BJ (cell line): ENCODE data around the gene S100A3. TPM values are rescaled to one million over a fixed set of nuclear protein-coding genes. Genes with fewer than 3 reads are reported as not detected.

Source experiments
- CTCF ChIA-PET: fragments of 350-600 bp; formaldehyde crosslinking; extraction: SDS; loops from one replicate; lab custom pipeline; 2021; ENCODE audit warnings: antibody characterized with exemption, inconsistent platforms; lab: Yijun Ruan, JAX
- POLR2A ChIA-PET: fragments of 300-600 bp; sonication (Branson Sonifier 250); formaldehyde crosslinking; extraction: SDS; loops from one replicate; lab custom pipeline; 2021; ENCODE audit warnings: antibody characterized with exemption; lab: Charles Lee
- DNase-seq: peaks from one replicate; pipeline ENCODE4 v3.0.0-alpha.2; 2011; ENCODE audit warnings: low read depth
- H3K27me3 ChIP-seq: 2 replicates; pipeline ENCODE4 v1.6.0; 2011; ENCODE audit warnings: low read length; ENCODE audit not compliant: control insufficient read depth, insufficient read depth
- H3K36me3 ChIP-seq: 2 replicates; pipeline ENCODE4 v1.5.1; 2011; ENCODE audit warnings: low read length; ENCODE audit not compliant: control insufficient read depth, insufficient read depth
- H3K4me3 ChIP-seq: 2 replicates; pipeline ENCODE4 v1.5.1; 2011; ENCODE audit warnings: low read depth, mild to moderate bottlenecking, control low read depth, low read length
- polyA plus RNA-seq: library from polyadenylated mRNA; depleted of rRNA; stranded (reverse); fragments of >200 nt; gene quantifications from 2 replicates; pipeline ENCODE4 v1.2.3, GENCODE V29; 2011
- TF ChIP-seq, protein P1 (sequence below): IDR thresholded peaks from 2 replicates; pipeline ENCODE4 v1.5.1; 2011; ENCODE audit warnings: low read depth, mild to moderate bottlenecking, control low read depth, inconsistent platforms, low read length, moderate library complexity; ENCODE audit not compliant: insufficient read depth

S100A3 gene
- polyA plus RNA-seq, 1 experiment, result 9.5 TPM

DNA sequence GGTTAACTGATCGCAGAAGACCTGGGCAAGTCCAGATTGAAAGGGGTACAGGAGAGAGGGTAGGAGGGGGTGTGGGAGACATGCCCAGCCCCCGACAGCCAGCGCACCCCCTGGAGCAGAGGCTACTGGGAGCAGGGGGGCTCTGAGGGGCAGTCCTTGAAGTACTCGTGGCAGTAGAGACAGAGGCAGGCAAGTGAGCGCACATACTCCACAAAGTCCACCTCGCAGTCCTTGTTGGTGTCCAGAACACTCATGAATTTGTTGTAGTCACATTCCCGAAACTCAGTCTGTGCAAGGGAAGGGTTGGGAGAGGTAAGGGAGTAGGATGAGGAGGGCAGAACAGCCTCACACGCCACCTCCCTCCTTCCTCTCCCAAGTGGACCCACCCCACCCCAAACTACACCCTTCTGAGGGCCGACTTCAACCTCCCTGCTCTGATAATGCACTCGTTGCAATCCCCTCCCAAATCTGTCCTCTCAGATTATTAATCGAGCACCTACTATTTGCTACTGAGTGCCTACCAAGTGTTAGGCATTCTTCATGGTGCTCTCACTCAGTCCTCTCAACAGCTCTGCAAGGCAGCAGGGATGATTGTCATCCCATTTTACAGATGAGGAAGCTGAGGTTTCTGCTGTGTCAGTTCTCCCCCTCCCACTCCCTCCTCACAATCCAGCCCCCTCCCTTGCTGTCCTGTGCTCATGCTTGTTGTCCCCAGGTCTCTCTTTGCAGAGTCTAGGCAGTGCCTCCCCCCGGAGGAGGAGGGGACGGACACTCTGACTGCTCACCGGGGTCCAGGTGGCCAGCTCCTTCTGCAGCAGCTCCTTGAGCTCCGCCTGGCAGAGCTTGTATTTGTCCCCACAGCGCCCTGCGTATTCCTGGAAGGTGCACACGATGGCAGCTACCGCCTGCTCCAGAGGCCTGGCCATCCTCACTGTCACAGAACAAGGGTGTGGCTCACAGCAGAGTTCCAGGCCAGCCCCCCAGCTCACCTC, 1.2 kb downstream of the S100A3 start:
- TF ChIP-seq, protein P1, sequence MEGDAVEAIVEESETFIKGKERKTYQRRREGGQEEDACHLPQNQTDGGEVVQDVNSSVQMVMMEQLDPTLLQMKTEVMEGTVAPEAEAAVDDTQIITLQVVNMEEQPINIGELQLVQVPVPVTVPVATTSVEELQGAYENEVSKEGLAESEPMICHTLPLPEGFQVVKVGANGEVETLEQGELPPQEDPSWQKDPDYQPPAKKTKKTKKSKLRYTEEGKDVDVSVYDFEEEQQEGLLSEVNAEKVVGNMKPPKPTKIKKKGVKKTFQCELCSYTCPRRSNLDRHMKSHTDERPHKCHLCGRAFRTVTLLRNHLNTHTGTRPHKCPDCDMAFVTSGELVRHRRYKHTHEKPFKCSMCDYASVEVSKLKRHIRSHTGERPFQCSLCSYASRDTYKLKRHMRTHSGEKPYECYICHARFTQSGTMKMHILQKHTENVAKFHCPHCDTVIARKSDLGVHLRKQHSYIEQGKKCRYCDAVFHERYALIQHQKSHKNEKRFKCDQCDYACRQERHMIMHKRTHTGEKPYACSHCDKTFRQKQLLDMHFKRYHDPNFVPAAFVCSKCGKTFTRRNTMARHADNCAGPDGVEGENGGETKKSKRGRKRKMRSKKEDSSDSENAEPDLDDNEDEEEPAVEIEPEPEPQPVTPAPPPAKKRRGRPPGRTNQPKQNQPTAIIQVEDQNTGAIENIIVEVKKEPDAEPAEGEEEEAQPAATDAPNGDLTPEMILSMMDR, result no peak
- ChIA-PET POLR2A (no interaction called here), CTCF (interaction anchor here (1.0 to 5.2 kb wide), 4 partner anchors 14 to 24 kb away, joined by 3 to 39 read pairs (median 4); partner anchors contain the start of gene S100A6)
- Histone ChIP-seq H3K36me3 (no peaks in the 10 kb centered on the region), H3K27me3 (no peaks in the 10 kb centered on the region), H3K4me3 (no peak overlapping the region)
- DNase-seq, result no peak

DNA sequence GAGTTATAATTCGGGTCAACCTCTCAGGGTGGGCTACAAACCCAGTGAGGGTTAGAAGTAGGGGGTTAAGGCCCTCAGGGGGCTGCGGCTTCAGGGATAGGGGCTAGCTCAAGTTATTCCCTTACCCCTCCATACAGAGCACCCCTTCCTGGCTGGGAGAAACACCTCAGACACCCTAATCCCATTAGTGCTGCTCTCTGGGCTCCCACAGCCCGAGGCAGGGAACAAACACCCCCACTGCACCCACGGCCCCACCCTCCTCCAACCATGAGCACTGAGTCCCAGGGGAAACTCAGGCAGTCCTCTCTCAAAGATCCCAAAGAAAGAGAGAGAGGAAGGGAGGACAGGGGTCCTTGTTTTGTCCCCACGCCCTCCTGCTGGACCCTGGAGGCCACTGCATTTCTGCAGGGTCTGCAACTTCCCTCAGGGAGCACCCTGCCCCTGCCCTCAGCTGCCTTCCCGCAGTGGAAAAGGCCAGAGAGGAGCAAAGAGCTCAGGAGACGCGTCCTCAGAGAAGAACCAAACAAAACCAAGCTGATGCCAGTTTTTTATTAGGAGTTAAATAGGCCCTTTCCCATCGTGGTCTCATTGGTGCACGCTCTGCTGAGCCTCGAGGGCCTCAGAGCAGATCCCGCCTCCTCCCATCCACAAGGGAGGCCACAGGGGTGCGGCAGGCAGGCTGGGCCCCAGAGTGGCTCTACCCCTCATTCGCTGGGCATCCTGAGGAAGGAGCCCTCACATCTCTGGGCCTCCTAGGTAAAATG, 2.1 kb downstream of the S100A3 start:
- CTCF ChIA-PET, result interaction anchor here (0.6 to 1.1 kb wide), 4 partner anchors 14 to 40 kb away, joined by 3 to 6 read pairs (median 3); no protein-coding TSS in a partner anchor
- TF ChIP-seq, protein P1, result 0 out of 2 replicates have a peak, but pooled peaks have one; percentile 7

DNA sequence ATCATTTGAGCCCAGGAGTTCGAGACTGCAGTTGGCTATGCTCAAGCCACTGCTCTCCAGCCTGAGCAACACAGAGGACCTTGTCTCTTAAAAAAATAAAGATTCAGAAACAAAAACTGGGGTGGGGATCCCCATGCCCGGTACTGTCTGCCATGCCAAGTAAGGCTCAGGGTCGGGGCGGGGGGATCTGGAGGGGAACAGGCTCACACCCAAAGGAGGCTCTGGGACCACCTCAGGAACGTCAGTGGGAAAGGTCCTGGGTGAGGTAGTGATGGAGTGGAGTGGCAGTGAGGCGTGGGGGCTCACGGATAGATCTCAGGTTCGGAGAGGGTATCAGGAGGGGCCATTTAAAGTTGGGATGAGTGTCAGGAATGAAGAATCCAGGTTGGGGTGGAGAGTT, 2.7 kb downstream of the S100A3 start:
- Histone ChIP-seq H3K36me3 (no peaks in the 10 kb centered on the region), H3K4me3 (peak overlapping the region; percentile 44), H3K27me3 (no peaks in the 10 kb centered on the region)
- CTCF ChIA-PET, result interaction anchor here (1.1 kb wide), 1 partner anchor 36 kb away, joined by 3 read pairs; no protein-coding TSS in a partner anchor
- TF ChIP-seq, protein P1, result no peak
- POLR2A ChIA-PET, result interaction anchor here (3.9 kb wide), 1 partner anchor 12 kb away, joined by 36 read pairs; the partner anchor contains the start of gene S100A6
- no peak for DNase-seq

More for the DNA sequence above, 2.1 kb downstream of the S100A3 start:
- Histone ChIP-seq H3K36me3 (no peaks in the 10 kb centered on the region), H3K27me3 (no peaks in the 10 kb centered on the region), H3K4me3 (peak overlapping the region; percentile 44)
- DNase-seq, result no peak
- POLR2A ChIA-PET, result interaction anchor here (3.9 kb wide), 1 partner anchor 13 kb away, joined by 36 read pairs; the partner anchor contains the start of gene S100A6

DNA sequence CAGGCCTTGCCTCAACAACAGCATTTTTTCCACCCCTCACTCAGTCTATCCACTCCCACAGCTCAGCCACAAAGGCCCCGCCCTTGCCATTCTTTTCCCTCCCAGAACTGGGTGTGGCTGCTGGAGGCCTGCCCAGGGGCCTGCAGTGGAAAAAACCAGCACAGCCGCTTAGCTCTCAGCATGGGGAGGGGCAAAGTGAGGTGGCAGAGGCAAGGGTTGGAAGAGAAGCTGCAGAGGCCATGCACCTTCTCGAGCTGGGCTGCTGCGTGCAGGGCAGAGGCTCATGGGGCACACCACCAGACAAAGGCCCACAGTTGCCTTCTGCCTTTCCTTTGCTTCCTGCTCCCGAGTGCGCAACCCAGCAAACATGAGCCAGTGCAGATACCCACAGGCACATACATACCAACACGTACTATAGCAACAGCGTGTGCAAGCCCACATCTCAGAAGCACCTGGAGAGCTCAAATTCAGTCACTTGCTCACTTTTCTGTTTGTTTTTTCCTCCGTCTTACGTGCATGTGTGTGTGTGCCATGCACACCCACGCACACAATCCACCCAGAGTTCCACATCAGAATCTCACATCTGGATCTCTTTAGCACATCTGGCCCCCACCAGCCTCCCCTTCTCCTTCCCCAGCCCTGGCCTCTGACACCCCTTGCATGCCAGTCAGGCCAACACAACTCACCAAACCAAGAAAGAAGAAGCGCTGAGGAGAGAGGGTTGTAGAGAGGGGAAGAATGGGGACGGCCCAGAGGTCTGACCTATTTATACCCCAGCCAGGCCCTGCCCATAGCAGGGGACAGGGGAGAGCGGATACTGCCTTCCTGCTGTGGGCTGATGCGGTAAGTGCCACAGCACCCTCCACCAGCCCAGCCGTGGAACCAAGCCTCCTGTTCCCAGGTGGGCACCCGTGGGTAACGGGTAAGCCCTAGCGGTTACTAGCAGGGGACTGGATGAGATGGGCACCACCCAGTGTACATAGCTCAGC, 3.7 kb downstream of the S100A3 start, which contains the start of gene S100A4:
Gene S100A4 (minus strand): TSS at position 740 of the 989 bp plus-strand sequence. CDS start 1,012 bp downstream, outside the sequence.
- DNase-seq, result peak; percentile 86
- ChIA-PET POLR2A (interaction anchor here (0.7 to 3.9 kb wide), 5 partner anchors 11 to 195 kb away, joined by 3 to 36 read pairs (median 4); partner anchors contain the start of gene S100A6), CTCF (interaction anchor here (0.7 to 5.4 kb wide), 10 partner anchors 9 to 82 kb away, joined by 3 to 31 read pairs (median 4); partner anchors contain the start of genes S100A13 and S100A6)
- H3K27me3 ChIP-seq, result no peaks in the 10 kb centered on the region
- H3K4me3 ChIP-seq, result peak within 1 kb of the TSS; percentile 44
- H3K36me3 ChIP-seq, result no peaks in the 10 kb centered on the region
- TF ChIP-seq, protein P1, result 0 out of 2 replicates have a peak, but pooled peaks have one; percentile 3
